Stimulated activated CD4-positive, alpha-beta T cell treated with anti-CD3 and anti-CD28 coated beads, Interleukin-4, amount 100 ng/mL, for 24 hours (primary cell): ENCODE results near the gene UBE3D.

Experiments used
- DNase-seq: peaks from one replicate; pipeline ENCODE4 v3.0.0-alpha.2; 2020

Gene UBE3D

GRCh38 chr6:83065511-83066192 lies at the start of gene UBE3D:
Gene UBE3D, minus strand, starts transcription at chr6:83065841. Its CDS starts 123 bp downstream, at chr6:83065718.
- peak; percentile 95 for DNase-seq

- no peak for DNase-seq
Observed at GRCh38 chr6:83114164-83114563, 48.5 kb upstream of the UBE3D start.

GRCh38 chr6:83113258-83113657 lies 47.6 kb upstream of the UBE3D start:
- no peak for DNase-seq

GRCh38 chr6:83108378-83108777 lies 42.7 kb upstream of the UBE3D start:
- no peak for DNase-seq

- DNase-seq, result no peak
Observed at GRCh38 chr6:83098589-83098988, 32.9 kb upstream of the UBE3D start.

- no peak for DNase-seq
Observed at GRCh38 chr6:83097675-83098074, 32.0 kb upstream of the UBE3D start.

- DNase-seq, result no peak
Observed at GRCh38 chr6:83097204-83097603, 31.6 kb upstream of the UBE3D start.

GRCh38 chr6:83096791-83097190 lies 31.1 kb upstream of the UBE3D start:
- DNase-seq, result no peak

- no peak for DNase-seq
Observed at GRCh38 chr6:83092756-83093399, 27.2 kb upstream of the UBE3D start.

GRCh38 chr6:83086751-83087150 lies 21.1 kb upstream of the UBE3D start:
- DNase-seq, result no peak

- DNase-seq, result no peak
Observed at GRCh38 chr6:83083476-83083875, 17.8 kb upstream of the UBE3D start.

- no peak for DNase-seq
Observed at GRCh38 chr6:83073615-83074014, 8.0 kb upstream of the UBE3D start.

GRCh38 chr6:83072726-83073125 lies 7.1 kb upstream of the UBE3D start:
- no peak for DNase-seq

GRCh38 chr6:83071707-83072106 lies 6.1 kb upstream of the UBE3D start:
- DNase-seq, result no peak

GRCh38 chr6:83071023-83071422 lies 5.4 kb upstream of the UBE3D start:
- no peak for DNase-seq

- DNase-seq, result no peak
Observed at GRCh38 chr6:83069633-83070032, 4.0 kb upstream of the UBE3D start.

GRCh38 chr6:83068616-83069015 lies 3.0 kb upstream of the UBE3D start:
- DNase-seq, result no peak

- DNase-seq, result peak; percentile 98
Observed at GRCh38 chr6:83067448-83068439, 2.1 kb upstream of the UBE3D start, which contains the start of gene DOP1A. Gene DOP1A, plus strand, starts transcription at chr6:83067671. Its CDS starts 29,307 bp downstream, at chr6:83096978.

GRCh38 chr6:83062225-83062624 lies 3.4 kb downstream of the UBE3D start:
- DNase-seq, result no peak

- DNase-seq, result no peak
Observed at GRCh38 chr6:83061190-83061589, 4.5 kb downstream of the UBE3D start.

- DNase-seq, result peak; percentile 6
Observed at GRCh38 chr6:83057705-83058321, 7.8 kb downstream of the UBE3D start.

- peak; percentile 40 for DNase-seq
Observed at GRCh38 chr6:83055366-83055964, 10.2 kb downstream of the UBE3D start.
